Measurements from ENCODE around the gene MBD5.

- TF ChIP-seq GATA3 (IDR thresholded peaks at IDR 0.05; ENCODE audit: low read depth, low read length) (no peak), GATA2 (IDR thresholded peaks at IDR 0.05; ENCODE audit: low read depth, low read length) (no peak)
Observed at GRCh38 chr2:148479398-148479797, 458.5 kb downstream of the MBD5 start.

All from SH-SY5Y (cell line).